LNCAP (cell line): ENCODE results near the gene GJB3.

Source experiments
- TF ChIP-seq, protein P1 (sequence below): fragments of 450-650 bp; IDR thresholded peaks from 2 replicates; pipeline ENCODE4 v1.5.1; 2017; ENCODE audit warnings: mild to moderate bottlenecking

GJB3 gene

DNA sequence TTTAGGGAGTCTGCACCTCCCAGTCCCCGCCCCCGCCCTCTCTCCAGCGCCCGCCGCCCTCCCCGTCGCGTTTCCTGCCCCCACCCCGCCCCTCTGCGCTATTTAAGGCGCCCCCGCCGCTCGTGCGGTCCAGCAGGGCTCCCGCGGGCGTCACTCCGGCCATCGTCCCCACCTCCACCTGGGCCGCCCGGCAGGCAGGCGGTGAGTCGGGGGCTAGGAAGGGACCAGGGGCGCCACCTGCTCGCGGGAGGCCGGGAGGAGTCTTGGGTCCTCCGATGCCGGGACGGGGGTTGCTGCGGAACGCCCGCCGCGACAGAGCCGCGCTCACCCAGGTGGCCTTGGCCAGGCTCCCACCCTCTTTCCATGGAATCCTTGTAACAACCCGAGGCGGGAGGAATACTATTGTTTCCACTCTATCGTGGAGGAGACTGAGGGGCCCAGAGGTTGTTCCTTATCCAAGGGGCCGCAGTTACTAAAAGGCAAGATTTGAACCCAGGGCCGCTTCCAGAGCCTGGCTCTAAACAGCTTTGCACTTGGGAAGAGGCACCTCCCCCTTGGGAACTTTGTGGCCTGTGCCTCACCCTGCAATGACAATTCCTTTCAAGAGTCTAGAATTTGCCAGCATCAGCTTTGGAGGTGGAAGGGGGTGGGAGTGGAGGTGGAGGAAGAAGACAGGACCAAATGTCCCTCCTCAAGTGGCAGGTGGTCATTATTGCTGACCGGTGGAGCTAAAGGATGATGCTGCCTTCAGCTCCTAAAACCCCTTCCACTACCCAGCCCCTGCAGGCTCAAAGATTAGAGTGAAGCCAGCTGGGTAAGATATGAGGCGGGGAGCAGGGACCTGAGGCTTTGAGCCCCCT, 12.1 kb downstream of the GJB3 start, which contains the start of gene GJA4:
GJA4 (plus strand) TSS at position 132 of the 860 bp plus-strand sequence. CDS start 1,215 bp downstream, outside the sequence.
- TF ChIP-seq, protein P1, sequence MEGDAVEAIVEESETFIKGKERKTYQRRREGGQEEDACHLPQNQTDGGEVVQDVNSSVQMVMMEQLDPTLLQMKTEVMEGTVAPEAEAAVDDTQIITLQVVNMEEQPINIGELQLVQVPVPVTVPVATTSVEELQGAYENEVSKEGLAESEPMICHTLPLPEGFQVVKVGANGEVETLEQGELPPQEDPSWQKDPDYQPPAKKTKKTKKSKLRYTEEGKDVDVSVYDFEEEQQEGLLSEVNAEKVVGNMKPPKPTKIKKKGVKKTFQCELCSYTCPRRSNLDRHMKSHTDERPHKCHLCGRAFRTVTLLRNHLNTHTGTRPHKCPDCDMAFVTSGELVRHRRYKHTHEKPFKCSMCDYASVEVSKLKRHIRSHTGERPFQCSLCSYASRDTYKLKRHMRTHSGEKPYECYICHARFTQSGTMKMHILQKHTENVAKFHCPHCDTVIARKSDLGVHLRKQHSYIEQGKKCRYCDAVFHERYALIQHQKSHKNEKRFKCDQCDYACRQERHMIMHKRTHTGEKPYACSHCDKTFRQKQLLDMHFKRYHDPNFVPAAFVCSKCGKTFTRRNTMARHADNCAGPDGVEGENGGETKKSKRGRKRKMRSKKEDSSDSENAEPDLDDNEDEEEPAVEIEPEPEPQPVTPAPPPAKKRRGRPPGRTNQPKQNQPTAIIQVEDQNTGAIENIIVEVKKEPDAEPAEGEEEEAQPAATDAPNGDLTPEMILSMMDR: no peak

DNA sequence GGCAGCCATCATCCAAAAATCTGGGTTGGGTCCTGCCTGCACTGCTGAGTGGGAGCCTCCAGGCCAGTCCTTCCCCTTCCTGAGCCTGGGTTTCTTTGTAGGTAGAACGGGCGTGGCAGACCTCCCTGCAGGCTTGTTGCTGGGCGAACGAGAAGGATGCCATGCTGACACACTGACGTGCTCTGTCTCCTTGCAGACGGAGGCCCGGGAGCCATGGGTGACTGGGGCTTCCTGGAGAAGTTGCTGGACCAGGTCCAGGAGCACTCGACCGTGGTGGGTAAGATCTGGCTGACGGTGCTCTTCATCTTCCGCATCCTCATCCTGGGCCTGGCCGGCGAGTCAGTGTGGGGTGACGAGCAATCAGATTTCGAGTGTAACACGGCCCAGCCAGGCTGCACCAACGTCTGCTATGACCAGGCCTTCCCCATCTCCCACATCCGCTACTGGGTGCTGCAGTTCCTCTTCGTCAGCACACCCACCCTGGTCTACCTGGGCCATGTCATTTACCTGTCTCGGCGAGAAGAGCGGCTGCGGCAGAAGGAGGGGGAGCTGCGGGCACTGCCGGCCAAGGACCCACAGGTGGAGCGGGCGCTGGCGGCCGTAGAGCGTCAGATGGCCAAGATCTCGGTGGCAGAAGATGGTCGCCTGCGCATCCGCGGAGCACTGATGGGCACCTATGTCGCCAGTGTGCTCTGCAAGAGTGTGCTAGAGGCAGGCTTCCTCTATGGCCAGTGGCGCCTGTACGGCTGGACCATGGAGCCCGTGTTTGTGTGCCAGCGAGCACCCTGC, 13.2 kb downstream of the GJB3 start:
- TF ChIP-seq, protein P1: no peak

DNA sequence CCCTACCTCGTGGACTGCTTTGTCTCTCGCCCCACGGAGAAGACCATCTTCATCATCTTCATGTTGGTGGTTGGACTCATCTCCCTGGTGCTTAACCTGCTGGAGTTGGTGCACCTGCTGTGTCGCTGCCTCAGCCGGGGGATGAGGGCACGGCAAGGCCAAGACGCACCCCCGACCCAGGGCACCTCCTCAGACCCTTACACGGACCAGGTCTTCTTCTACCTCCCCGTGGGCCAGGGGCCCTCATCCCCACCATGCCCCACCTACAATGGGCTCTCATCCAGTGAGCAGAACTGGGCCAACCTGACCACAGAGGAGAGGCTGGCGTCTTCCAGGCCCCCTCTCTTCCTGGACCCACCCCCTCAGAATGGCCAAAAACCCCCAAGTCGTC, 13.8 kb downstream of the GJB3 start:
- TF ChIP-seq, protein P1: no peak

DNA sequence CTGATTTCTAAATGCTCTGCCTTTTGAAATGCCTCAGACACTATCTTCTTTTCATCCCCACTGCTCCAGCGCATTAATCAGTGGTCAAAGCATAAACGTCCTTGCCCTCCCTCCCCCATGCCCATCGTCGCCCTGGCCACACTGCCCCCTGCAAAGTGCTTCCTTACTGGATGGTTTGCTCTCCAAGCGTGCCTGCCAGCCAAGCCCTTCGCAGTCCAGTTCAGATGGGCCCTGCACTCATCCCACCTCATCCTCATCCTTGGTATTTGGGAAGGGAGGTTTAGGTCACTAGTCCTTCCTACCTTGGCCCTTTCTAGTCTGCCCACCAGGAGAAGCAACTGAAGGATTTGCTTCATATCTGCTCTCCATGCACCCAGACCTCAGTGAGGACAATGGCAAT, 14.9 kb downstream of the GJB3 start:
- TF ChIP-seq, protein P1: no peak

DNA sequence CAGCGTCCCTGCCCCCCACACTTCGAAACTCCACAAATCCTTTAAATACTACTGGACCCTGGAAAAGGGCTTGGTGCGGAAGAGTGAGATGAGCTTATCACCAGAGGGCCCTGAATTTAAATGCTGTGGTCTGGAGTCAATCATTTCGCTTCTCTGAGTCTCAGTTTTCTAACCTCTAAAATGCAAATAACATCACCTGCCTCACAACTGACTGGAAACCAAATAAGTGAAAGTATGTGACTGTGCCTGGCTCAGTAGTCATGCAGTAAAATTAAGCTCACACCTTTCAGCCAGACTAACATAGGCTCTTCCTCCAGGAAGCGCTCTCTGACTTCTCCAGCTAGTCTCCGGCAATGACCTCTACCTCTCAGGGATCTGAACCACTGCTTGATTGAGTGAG, 16.0 kb downstream of the GJB3 start:
- TF ChIP-seq, protein P1: no peak

DNA sequence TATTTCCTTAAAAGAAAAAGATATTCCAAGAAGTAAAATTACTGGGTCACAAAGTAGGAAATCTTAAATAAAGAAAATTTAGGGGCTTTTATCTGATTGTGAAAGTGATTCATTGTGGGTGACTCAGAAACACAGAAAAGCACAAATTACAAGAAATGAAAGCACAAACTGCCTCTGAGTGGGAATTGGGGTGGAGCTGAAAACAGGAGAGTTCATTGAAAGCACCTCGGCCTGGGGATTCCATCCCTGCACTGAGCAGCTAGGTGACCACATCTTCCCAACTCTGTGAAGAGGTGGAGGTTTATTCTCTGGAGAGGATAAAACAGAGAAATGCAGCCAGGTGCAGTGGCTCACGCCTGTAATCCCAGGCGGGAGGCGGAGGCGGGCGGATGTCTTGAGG, 19.2 kb downstream of the GJB3 start:
- TF ChIP-seq, protein P1: no peak

DNA sequence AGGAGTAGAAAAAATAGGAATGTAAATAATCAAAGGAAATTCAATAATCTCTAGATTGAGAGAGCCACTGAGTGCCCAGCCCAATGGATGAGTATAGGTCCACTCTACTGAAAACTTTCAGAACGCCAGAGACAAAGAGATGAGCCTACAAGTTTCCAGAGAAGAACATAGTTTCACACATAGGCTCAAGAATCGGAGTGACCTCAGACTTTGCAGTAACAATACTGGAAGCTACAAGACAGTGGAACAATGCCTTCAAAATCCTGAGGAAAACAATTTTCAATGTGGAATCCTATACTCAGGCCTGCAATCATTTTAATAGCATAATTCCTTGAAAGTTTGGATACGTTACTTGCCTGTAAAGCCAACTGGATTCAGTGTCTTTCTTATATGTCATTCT, 22.8 kb downstream of the GJB3 start:
- TF ChIP-seq, protein P1: no peak
